Natural killer cell (primary cell): ENCODE data around the gene ZNF800. TPM values are rescaled to one million over a fixed set of nuclear protein-coding genes. Genes with fewer than 3 reads are reported as not detected.

ENCODE experiments used
- ATAC-seq, 3 donors: fragments of 150-1000 bp in 2 of 3; fragments of 200-7000 bp in 1 of 3; cut with Tn5 transposase; 1 replicate in 1 of 3; 2 replicates in 2 of 3; pipeline ENCODE4 v1.10.0; 2021; ENCODE audit warnings: mild to moderate bottlenecking in 2 of 3, moderate library complexity in 2 of 3
- DNase-seq, 2 donors: peaks; one replicate each; pipeline versions ENCODE4 v3.0.0 to v3.0.0-alpha.2; 2013 to 2021; ENCODE audit warnings: mixed read lengths in 1 of 2
- H3K27ac ChIP-seq: one replicate; pipeline ENCODE4 v1.5.1; 2013; ENCODE audit warnings: mild to moderate bottlenecking, low read length
- H3K27me3 ChIP-seq: one replicate; pipeline ENCODE4 v1.6.1; 2013; ENCODE audit warnings: low read length; ENCODE audit not compliant: control insufficient read depth, insufficient read depth
- H3K36me3 ChIP-seq: one replicate; pipeline ENCODE4 v1.6.1; 2013; ENCODE audit warnings: low read length; ENCODE audit not compliant: control insufficient read depth, insufficient read depth
- H3K4me1 ChIP-seq: one replicate; pipeline ENCODE4 v1.6.1; 2013; ENCODE audit warnings: low read length; ENCODE audit not compliant: control insufficient read depth, insufficient read depth
- H3K4me3 ChIP-seq: one replicate; pipeline ENCODE4 v1.5.1; 2013; ENCODE audit warnings: low read length
- H3K9me3 ChIP-seq: one replicate; pipeline ENCODE4 v1.6.1; 2013; ENCODE audit warnings: low read length; ENCODE audit not compliant: control insufficient read depth, insufficient read depth
- H3K27ac Mint-ChIP-seq, 2 donors: one replicate each; pipeline ENCODE4 v1.8.0; 2022; ENCODE audit warnings: mild to moderate bottlenecking in 2 of 2, mixed read lengths in 2 of 2, moderate library complexity in 1 of 2
- H3K27me3 Mint-ChIP-seq, 2 donors: one replicate each; pipeline ENCODE4 v1.8.0; 2022; ENCODE audit warnings: low read depth in 2 of 2, mixed read lengths in 2 of 2
- H3K36me3 Mint-ChIP-seq: one replicate; pipeline ENCODE4 v1.8.0; 2022; ENCODE audit warnings: mixed read lengths
- H3K4me1 Mint-ChIP-seq, 2 donors: one replicate each; pipeline ENCODE4 v1.8.0; 2022; ENCODE audit warnings: mixed read lengths in 2 of 2
- H3K4me3 Mint-ChIP-seq: one replicate; pipeline ENCODE4 v1.8.0; 2022; ENCODE audit warnings: mild to moderate bottlenecking, moderate library complexity, mixed read lengths
- H3K9me3 Mint-ChIP-seq, 2 donors: one replicate each; pipeline ENCODE4 v1.8.0; 2022; ENCODE audit warnings: mixed read lengths in 2 of 2
- WGBS: methylation state at CpG from one replicate; pipeline ENCODE4 v1.1.7; 2013; ENCODE audit warnings: missing lambda C conversion rate; ENCODE audit not compliant: insufficient coverage; 5-methylcytosine and 5-hydroxymethylcytosine counted together
- intact Hi-C: fragments of 100-400 bp; cut with micrococcal nuclease; formaldehyde crosslinking; loops from one replicate; pipeline ENCODE4 v1.14.2; 2022
- total RNA-seq, 4 donors: library from RNA; stranded (reverse); fragments of 120-200 nt in 1 of 4; gene quantifications; one replicate each; pipeline versions ENCODE4 v1.2.3 to v1.2.4, GENCODE V29; 2013 to 2022
- TF ChIP-seq, protein P1 (sequence below): fragments of 200-600 bp; IDR thresholded peaks from one replicate; pipeline ENCODE4 v1.8.0; 2022; ENCODE audit warnings: antibody characterized with exemption

ZNF800 gene
- total RNA-seq, 3 donors from 2014 or later (not counting 1 experiment from before 2014, with no cell fraction given) = 93.3 to 107 (median 101) TPM

DNA sequence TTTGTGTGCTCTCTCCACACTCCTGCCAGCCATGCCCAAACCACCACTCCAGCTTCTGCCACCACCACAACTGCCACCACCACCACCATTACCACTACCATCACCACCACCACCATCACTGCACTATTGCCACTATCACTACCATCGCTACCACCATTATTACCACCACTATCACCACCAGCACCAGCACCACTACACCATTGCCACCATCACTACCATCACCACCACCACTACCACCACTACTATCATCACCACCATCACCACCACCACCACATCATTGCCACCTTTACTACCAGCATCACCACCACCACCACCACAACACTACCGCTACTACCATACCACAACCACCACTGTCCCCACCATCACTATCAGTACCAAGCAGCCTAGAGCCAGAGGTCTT lies 26.0 kb upstream of the ZNF800 start:
- Histone ChIP-seq H3K9me3 (peaks cover 3% of the 10 kb centered on the region), H3K4me3 (no peak overlapping the region), H3K27me3 (no peaks in the 10 kb centered on the region), H3K4me1 (peaks cover 33% of the 10 kb centered on the region), H3K36me3 (no peaks in the 10 kb centered on the region), H3K27ac (no peak overlapping the region)
- Mint-ChIP-seq H3K4me1 (peaks cover 28 to 39% of the 10 kb centered on the region in 2 donors), H3K27me3 (no peaks in the 10 kb centered on the region), H3K9me3 (peaks cover 4% of the 10 kb centered on the region in 2 donors), H3K36me3 (no peaks in the 10 kb centered on the region), H3K4me3 (no peak overlapping the region), H3K27ac (peak overlapping the region; percentile 81)
- intact Hi-C loops = no loop called here
- ATAC-seq (no peak), DNase-seq (no peak)
- WGBS = 41% methylated on average over 2 of the region's 2 CpGs
- TF ChIP-seq, protein P1, sequence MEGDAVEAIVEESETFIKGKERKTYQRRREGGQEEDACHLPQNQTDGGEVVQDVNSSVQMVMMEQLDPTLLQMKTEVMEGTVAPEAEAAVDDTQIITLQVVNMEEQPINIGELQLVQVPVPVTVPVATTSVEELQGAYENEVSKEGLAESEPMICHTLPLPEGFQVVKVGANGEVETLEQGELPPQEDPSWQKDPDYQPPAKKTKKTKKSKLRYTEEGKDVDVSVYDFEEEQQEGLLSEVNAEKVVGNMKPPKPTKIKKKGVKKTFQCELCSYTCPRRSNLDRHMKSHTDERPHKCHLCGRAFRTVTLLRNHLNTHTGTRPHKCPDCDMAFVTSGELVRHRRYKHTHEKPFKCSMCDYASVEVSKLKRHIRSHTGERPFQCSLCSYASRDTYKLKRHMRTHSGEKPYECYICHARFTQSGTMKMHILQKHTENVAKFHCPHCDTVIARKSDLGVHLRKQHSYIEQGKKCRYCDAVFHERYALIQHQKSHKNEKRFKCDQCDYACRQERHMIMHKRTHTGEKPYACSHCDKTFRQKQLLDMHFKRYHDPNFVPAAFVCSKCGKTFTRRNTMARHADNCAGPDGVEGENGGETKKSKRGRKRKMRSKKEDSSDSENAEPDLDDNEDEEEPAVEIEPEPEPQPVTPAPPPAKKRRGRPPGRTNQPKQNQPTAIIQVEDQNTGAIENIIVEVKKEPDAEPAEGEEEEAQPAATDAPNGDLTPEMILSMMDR = no peak

DNA sequence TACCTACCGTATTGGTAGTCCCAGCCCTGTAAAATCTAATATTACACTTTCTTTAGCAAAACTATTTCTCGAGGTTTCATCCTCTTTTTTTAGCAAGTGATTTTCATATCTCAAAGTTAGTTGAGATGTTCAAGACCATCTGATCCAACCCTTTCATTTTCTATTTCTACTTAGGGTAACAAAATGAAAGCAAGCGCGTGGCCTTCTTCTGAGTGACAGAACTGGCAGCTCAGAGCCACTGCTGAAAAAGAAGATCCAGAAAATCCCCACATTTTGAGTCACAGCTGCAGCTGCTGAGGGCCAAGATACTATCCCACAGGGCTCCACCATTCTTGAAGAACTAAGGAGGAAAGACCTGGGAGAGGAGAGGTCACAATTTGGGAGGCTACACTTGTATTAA lies 24.8 kb upstream of the ZNF800 start:
- TF ChIP-seq, protein P1 = no peak
- H3K9me3 ChIP-seq = peaks cover 3% of the 10 kb centered on the region
- peaks cover 4% of the 10 kb centered on the region in 2 donors for H3K9me3 Mint-ChIP-seq
- no peaks in the 10 kb centered on the region for H3K27me3 Mint-ChIP-seq
- H3K4me3 Mint-ChIP-seq = peak overlapping the region; percentile 52
- H3K4me3 ChIP-seq = no peak overlapping the region
- intact Hi-C loops = no loop called here
- no peaks in the 10 kb centered on the region for H3K27me3 ChIP-seq
- H3K27ac ChIP-seq = peak overlapping the region; percentile 52
- DNase-seq (peak in 1 of 2 donors; percentile 25), ATAC-seq (peak; percentile 46 to 65 (median 56))
- no peaks in the 10 kb centered on the region for H3K36me3 Mint-ChIP-seq
- H3K27ac Mint-ChIP-seq = peak overlapping the region; percentile 81
- H3K4me1 Mint-ChIP-seq = peaks cover 40 to 46% of the 10 kb centered on the region in 2 donors
- H3K4me1 ChIP-seq = peaks cover 34% of the 10 kb centered on the region
- WGBS = 19% methylated on average over 4 of the region's 4 CpGs
- no peaks in the 10 kb centered on the region for H3K36me3 ChIP-seq

DNA sequence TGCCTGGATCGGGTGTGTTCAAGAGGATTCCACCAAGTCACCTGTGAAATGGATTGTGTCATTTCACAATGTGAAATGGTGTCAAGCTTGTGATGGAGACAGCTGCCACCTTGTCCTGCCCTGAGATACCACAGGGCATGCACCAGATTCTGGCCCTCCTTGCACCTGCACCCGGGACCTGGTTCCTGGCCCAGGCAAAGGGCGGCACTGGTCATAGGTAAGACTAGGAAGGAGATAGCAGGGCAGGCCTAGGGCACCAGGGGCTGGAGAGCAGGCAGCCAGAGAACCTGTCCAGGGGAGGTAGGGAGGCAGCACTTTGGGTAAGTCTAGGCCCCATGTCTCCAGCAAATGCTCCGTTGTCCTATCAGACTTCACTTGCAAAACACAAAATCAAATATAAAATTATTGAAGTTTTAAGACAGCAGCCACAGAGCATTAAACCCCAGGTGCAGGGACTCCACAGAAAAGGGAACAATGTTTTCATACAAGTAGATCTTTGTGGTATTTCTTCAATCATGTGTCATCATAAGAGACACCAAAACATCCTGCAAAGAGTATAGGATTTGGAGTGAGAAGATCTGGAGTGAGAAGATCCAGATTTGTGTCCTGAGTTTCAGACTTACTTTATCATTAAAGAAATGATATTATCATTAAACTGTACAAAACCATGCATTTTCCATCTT lies 22.7 kb upstream of the ZNF800 start:
- H3K27me3 Mint-ChIP-seq = no peaks in the 10 kb centered on the region
- Histone ChIP-seq H3K27ac (peak overlapping the region; percentile 93), H3K9me3 (peaks cover 3% of the 10 kb centered on the region), H3K27me3 (no peaks in the 10 kb centered on the region), H3K36me3 (no peaks in the 10 kb centered on the region), H3K4me3 (no peak overlapping the region), H3K4me1 (peaks cover 34% of the 10 kb centered on the region)
- no peak for ATAC-seq
- intact Hi-C loops = no loop called here
- H3K27ac Mint-ChIP-seq = peak overlapping the region; percentile 90 to 93
- peaks cover 4% of the 10 kb centered on the region in 2 donors for H3K9me3 Mint-ChIP-seq
- TF ChIP-seq, protein P1 = no peak
- 81% methylated on average over 4 of the region's 4 CpGs for WGBS
- DNase-seq = peak in 1 of 2 donors; percentile 11
- H3K4me1 Mint-ChIP-seq = peaks cover 42 to 46% of the 10 kb centered on the region in 2 donors
- H3K36me3 Mint-ChIP-seq = no peaks in the 10 kb centered on the region
- no peak overlapping the region for H3K4me3 Mint-ChIP-seq
